GM12878 (cell line): ENCODE data around the gene IPCEF1.

Experiments
- CREM ChIP-seq: IDR thresholded peaks from 2 replicates; pipeline ENCODE4 v1.6.1; 2014; ENCODE audit warnings: antibody characterized with exemption, low read depth
- E2F4 ChIP-seq: IDR thresholded peaks from 2 replicates; pipeline ENCODE4 v1.6.1; 2012; ENCODE audit warnings: low read depth, low read length, improper control_type of control experiment
- EP300 ChIP-seq, 2 experiments: fragments of 150-350 bp in 1 of 2; IDR thresholded peaks; 2 replicates each; pipeline ENCODE4 v1.6.1; 2011 to 2012; ENCODE audit warnings: low read depth in 2 of 2, low read length in 2 of 2, borderline replicate concordance in 1 of 2, improper control_type of control experiment in 1 of 2, inconsistent platforms in 1 of 2; ENCODE audit not compliant: control insufficient read depth in 1 of 2
- EZH2 ChIP-seq: IDR thresholded peaks from 2 replicates; pipeline ENCODE4 v1.6.1; 2012; ENCODE audit warnings: low read depth, mild to moderate bottlenecking, control low read depth, inconsistent platforms, low read length, borderline replicate concordance; ENCODE audit not compliant: control insufficient read depth
- NR2C2 ChIP-seq: IDR thresholded peaks from 2 replicates; pipeline ENCODE4 v1.6.1; 2011; ENCODE audit warnings: borderline replicate concordance, low read depth; ENCODE audit not compliant: control insufficient read depth, insufficient read length
- PML ChIP-seq: IDR thresholded peaks from 2 replicates; pipeline ENCODE4 v1.6.1; 2012; ENCODE audit warnings: low read length, inconsistent platforms
- POLR2A ChIP-seq: IDR thresholded peaks from 2 replicates; pipeline ENCODE4 v1.6.1; 2011; ENCODE audit warnings: low read depth, mild to moderate bottlenecking, low read length
- POLR2AphosphoS5 ChIP-seq: IDR thresholded peaks from 2 replicates; pipeline ENCODE4 v1.6.1; 2011; ENCODE audit warnings: mild to moderate bottlenecking, low read length, inconsistent platforms
- RAD21 ChIP-seq: IDR thresholded peaks from 2 replicates; pipeline ENCODE4 v1.6.1; 2011; ENCODE audit warnings: mild to moderate bottlenecking, low read depth, low read length, moderate library complexity; ENCODE audit not compliant: insufficient read depth
- TAF1 ChIP-seq: IDR thresholded peaks from 2 replicates; pipeline ENCODE4 v1.6.1; 2011; ENCODE audit warnings: mild to moderate bottlenecking, low read depth, low read length, borderline replicate concordance
- TF ChIP-seq, protein P1 (sequence below), 3 experiments: IDR thresholded peaks in 2 of 3; conservative IDR thresholded peaks in 1 of 3; 2 replicates each; pipeline ENCODE4 v1.5.1; 2011; ENCODE audit warnings: low read depth in 3 of 3, low read length in 3 of 3, mild to moderate bottlenecking in 3 of 3, control low read depth in 2 of 3, moderate library complexity in 2 of 3, inconsistent platforms in 1 of 3, mixed read lengths in 1 of 3; ENCODE audit not compliant: control insufficient read depth in 2 of 3, insufficient read depth in 1 of 3; ENCODE audit errors: extremely low read depth in 1 of 3
- TF ChIP-seq, protein P2 (sequence below): fragments of 450-650 bp; IDR thresholded peaks from 2 replicates; pipeline ENCODE4 v1.6.1; 2017; ENCODE audit warnings: low read depth, mild to moderate bottlenecking, moderate library complexity
- TF ChIP-seq, protein P3 (sequence below): fragments of 450-650 bp; IDR thresholded peaks from 2 replicates; pipeline ENCODE4 v1.6.1; 2017; ENCODE audit warnings: antibody characterized with exemption, mild to moderate bottlenecking, moderate library complexity

- TF ChIP-seq POLR2AphosphoS5 (no peak), E2F4 (no peak), EZH2 (no peak), CREM (no peak), RAD21 (no peak), NR2C2 (no peak), PML (no peak), TAF1 (no peak), POLR2A (no peak), EP300 (IDR thresholded peaks at IDR 0.05; ENCODE audit: borderline replicate concordance in 1 of 2, control insufficient read depth in 1 of 2, low read depth in 2 of 2, low read length in 2 of 2) (no peak)
- TF ChIP-seq, protein P1, sequence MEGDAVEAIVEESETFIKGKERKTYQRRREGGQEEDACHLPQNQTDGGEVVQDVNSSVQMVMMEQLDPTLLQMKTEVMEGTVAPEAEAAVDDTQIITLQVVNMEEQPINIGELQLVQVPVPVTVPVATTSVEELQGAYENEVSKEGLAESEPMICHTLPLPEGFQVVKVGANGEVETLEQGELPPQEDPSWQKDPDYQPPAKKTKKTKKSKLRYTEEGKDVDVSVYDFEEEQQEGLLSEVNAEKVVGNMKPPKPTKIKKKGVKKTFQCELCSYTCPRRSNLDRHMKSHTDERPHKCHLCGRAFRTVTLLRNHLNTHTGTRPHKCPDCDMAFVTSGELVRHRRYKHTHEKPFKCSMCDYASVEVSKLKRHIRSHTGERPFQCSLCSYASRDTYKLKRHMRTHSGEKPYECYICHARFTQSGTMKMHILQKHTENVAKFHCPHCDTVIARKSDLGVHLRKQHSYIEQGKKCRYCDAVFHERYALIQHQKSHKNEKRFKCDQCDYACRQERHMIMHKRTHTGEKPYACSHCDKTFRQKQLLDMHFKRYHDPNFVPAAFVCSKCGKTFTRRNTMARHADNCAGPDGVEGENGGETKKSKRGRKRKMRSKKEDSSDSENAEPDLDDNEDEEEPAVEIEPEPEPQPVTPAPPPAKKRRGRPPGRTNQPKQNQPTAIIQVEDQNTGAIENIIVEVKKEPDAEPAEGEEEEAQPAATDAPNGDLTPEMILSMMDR (IDR thresholded peaks at IDR 0.05 in 2 of 3, conservative IDR thresholded peaks at IDR 0.05 in 1 of 3; ENCODE audit: control insufficient read depth in 2 of 3, extremely low read depth in 1 of 3, insufficient read depth in 1 of 3, low read depth in 3 of 3, low read length in 3 of 3): no peak
- TF ChIP-seq, protein P2, sequence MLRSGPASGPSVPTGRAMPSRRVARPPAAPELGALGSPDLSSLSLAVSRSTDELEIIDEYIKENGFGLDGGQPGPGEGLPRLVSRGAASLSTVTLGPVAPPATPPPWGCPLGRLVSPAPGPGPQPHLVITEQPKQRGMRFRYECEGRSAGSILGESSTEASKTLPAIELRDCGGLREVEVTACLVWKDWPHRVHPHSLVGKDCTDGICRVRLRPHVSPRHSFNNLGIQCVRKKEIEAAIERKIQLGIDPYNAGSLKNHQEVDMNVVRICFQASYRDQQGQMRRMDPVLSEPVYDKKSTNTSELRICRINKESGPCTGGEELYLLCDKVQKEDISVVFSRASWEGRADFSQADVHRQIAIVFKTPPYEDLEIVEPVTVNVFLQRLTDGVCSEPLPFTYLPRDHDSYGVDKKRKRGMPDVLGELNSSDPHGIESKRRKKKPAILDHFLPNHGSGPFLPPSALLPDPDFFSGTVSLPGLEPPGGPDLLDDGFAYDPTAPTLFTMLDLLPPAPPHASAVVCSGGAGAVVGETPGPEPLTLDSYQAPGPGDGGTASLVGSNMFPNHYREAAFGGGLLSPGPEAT: no peak
- TF ChIP-seq, protein P3, sequence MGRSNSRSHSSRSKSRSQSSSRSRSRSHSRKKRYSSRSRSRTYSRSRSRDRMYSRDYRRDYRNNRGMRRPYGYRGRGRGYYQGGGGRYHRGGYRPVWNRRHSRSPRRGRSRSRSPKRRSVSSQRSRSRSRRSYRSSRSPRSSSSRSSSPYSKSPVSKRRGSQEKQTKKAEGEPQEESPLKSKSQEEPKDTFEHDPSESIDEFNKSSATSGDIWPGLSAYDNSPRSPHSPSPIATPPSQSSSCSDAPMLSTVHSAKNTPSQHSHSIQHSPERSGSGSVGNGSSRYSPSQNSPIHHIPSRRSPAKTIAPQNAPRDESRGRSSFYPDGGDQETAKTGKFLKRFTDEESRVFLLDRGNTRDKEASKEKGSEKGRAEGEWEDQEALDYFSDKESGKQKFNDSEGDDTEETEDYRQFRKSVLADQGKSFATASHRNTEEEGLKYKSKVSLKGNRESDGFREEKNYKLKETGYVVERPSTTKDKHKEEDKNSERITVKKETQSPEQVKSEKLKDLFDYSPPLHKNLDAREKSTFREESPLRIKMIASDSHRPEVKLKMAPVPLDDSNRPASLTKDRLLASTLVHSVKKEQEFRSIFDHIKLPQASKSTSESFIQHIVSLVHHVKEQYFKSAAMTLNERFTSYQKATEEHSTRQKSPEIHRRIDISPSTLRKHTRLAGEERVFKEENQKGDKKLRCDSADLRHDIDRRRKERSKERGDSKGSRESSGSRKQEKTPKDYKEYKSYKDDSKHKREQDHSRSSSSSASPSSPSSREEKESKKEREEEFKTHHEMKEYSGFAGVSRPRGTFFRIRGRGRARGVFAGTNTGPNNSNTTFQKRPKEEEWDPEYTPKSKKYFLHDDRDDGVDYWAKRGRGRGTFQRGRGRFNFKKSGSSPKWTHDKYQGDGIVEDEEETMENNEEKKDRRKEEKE: no peak
Measured at GRCh38 chr6:154285826-154286225, 70.8 kb downstream of the IPCEF1 start.
